Smooth muscle cell (in vitro differentiated cells): ENCODE measurements around the gene TTC23L. TPM values are rescaled to one million over a fixed set of nuclear protein-coding genes. Genes with fewer than 3 reads are reported as not detected.

Experiments used
- DNase-seq: peaks from one replicate; lab custom pipeline; 2025; ENCODE audit not compliant: unreplicated experiment; lab: John Stamatoyannopoulos, UW
- H2AFZ ChIP-seq: fragments of 200-600 bp; sonication (generic); 2 replicates; pipeline ENCODE4 v1.6.0; 2016; ENCODE audit warnings: antibody characterized with exemption, low read depth, mild to moderate bottlenecking
- H3F3A ChIP-seq: fragments of 200-600 bp; sonication (generic); 2 replicates; pipeline ENCODE4 v1.6.0; 2017; ENCODE audit warnings: antibody characterized with exemption, low read depth
- H3K27ac ChIP-seq: fragments of 200-600 bp; sonication (generic); 2 replicates; pipeline ENCODE4 v1.5.1; 2016; ENCODE audit warnings: low read depth, mild to moderate bottlenecking
- H3K27me3 ChIP-seq: fragments of 200-600 bp; sonication (generic); 2 replicates; pipeline ENCODE4 v1.6.1; 2016; ENCODE audit warnings: low read depth, mild to moderate bottlenecking
- H3K36me3 ChIP-seq: fragments of 200-600 bp; sonication (generic); 2 replicates; pipeline ENCODE4 v1.5.1; 2016; ENCODE audit warnings: low read depth
- H3K4me1 ChIP-seq: fragments of 200-600 bp; sonication (generic); 2 replicates; pipeline ENCODE4 v1.5.1; 2016; ENCODE audit warnings: low read depth
- H3K4me2 ChIP-seq: fragments of 200-600 bp; sonication (generic); 2 replicates; pipeline ENCODE4 v1.6.0; 2016; ENCODE audit warnings: mild to moderate bottlenecking
- H3K4me3 ChIP-seq: fragments of 200-600 bp; sonication (generic); 2 replicates; pipeline ENCODE4 v1.5.1; 2016; ENCODE audit warnings: mild to moderate bottlenecking
- H3K79me2 ChIP-seq: fragments of 200-600 bp; sonication (generic); 2 replicates; pipeline ENCODE4 v1.6.0; 2016; ENCODE audit warnings: low read depth, mild to moderate bottlenecking
- H3K9ac ChIP-seq: fragments of 200-600 bp; sonication (generic); 2 replicates; pipeline ENCODE4 v1.6.0; 2016; ENCODE audit warnings: low read depth
- H3K9me3 ChIP-seq: fragments of 200-600 bp; sonication (generic); replicated peaks from 2 replicates; pipeline ENCODE4 v1.5.1; 2016; ENCODE audit warnings: low read depth
- H4K20me1 ChIP-seq: fragments of 200-600 bp; sonication (generic); 2 replicates; pipeline ENCODE4 v1.6.0; 2016; ENCODE audit warnings: low read depth
- CTCF ChIP-seq: fragments of 200-600 bp; sonication (generic); IDR thresholded peaks from 2 replicates; pipeline ENCODE4 v1.5.1; 2017; ENCODE audit warnings: borderline replicate concordance, mild to moderate bottlenecking, antibody characterized with exemption; ENCODE audit not compliant: insufficient read depth, poor library complexity, severe bottlenecking
- WGBS: methylation state at CpG from one replicate; pipeline ENCODE4 v1.1.7; 2016; ENCODE audit warnings: low lambda C conversion rate; 5-methylcytosine and 5-hydroxymethylcytosine counted together
- polyA plus RNA-seq: library from polyadenylated mRNA; unstranded; fragments of >200 nt; fragmentation: Nextera tagmentation; extraction: Ambion mirVana; gene quantifications from 2 replicates; pipeline ENCODE4 v1.2.1, GENCODE V29; 2016
- total RNA-seq: library from RNA; depleted of rRNA; stranded (reverse); fragments of >200 nt; gene quantifications from 2 replicates; pipeline ENCODE4 v1.2.3, GENCODE V29; 2014

TTC23L gene
- total and polyA plus RNA-seq, 2 experiments from 2014 or later, result 0.04 to 0.08 TPM

GRCh38 chr5:34817558-34818351 is 21.2 kb upstream of the TTC23L start:
- peaks cover 40% of the 10 kb centered on the region for H3K36me3 ChIP-seq

GRCh38 chr5:34818717-34819116 is 20.2 kb upstream of the TTC23L start:
- Histone ChIP-seq H3K36me3 (peaks cover 45% of the 10 kb centered on the region), H3K79me2 (no peaks in the 10 kb centered on the region), H3K4me3 (no peak overlapping the region), H3F3A (no peaks in the 10 kb centered on the region), H3K27me3 (no peaks in the 10 kb centered on the region), H3K4me2 (no peak overlapping the region), H3K9ac (no peak overlapping the region), H2AFZ (no peak overlapping the region), H3K4me1 (no peaks in the 10 kb centered on the region), H3K9me3 (no peaks in the 10 kb centered on the region), H4K20me1 (peaks cover 10% of the 10 kb centered on the region), H3K27ac (no peak overlapping the region)
- 97% methylated on average over 3 of the region's 3 CpGs for WGBS
- no peak for DNase-seq
- no peak for TF ChIP-seq CTCF

More at GRCh38 chr5:34817558-34818351, 21.2 kb upstream of the TTC23L start:
- no peak overlapping the region for H3K9ac ChIP-seq
- peaks cover 10% of the 10 kb centered on the region for H4K20me1 ChIP-seq
- H3K4me3 ChIP-seq, result no peak overlapping the region
- H3F3A ChIP-seq, result no peaks in the 10 kb centered on the region
- H3K9me3 ChIP-seq, result no peaks in the 10 kb centered on the region
- no peak for DNase-seq
- TF ChIP-seq CTCF, result no peak
- H3K27me3 ChIP-seq, result no peaks in the 10 kb centered on the region
- no peaks in the 10 kb centered on the region for H3K79me2 ChIP-seq
- no peak overlapping the region for H3K4me2 ChIP-seq
- no peaks in the 10 kb centered on the region for H3K4me1 ChIP-seq
- WGBS, result 91% methylated on average over 3 of the region's 3 CpGs
- H3K27ac ChIP-seq, result peak overlapping the region; percentile 41
- no peak overlapping the region for H2AFZ ChIP-seq

- WGBS, result 78% methylated on average over 1 of the region's 1 CpG
- Histone ChIP-seq H3K9ac (no peak overlapping the region), H3K9me3 (no peaks in the 10 kb centered on the region), H3K4me2 (no peak overlapping the region), H3K4me3 (no peak overlapping the region), H3F3A (no peaks in the 10 kb centered on the region), H3K27ac (no peak overlapping the region), H2AFZ (no peak overlapping the region), H3K4me1 (no peaks in the 10 kb centered on the region), H3K36me3 (peaks cover 43% of the 10 kb centered on the region), H3K27me3 (no peaks in the 10 kb centered on the region), H3K79me2 (no peaks in the 10 kb centered on the region), H4K20me1 (peaks cover 10% of the 10 kb centered on the region)
- DNase-seq, result no peak
- TF ChIP-seq CTCF, result no peak
Measured at GRCh38 chr5:34820593-34820992, 18.4 kb upstream of the TTC23L start.
